K562 (cell line): ENCODE measurements around the gene SH3D21. TPM values are rescaled to one million over a fixed set of nuclear protein-coding genes. Genes with fewer than 3 reads are reported as not detected.

Experiments
- ATAC-seq: fragments of 200-7000 bp; cut with Tn5 transposase; 3 replicates; pipeline ENCODE4 v1.9.1; 2020; ENCODE audit warnings: moderate library complexity
- BruUV-seq: library from RNA; stranded (reverse); fragments of 400-500 nt; replicated peaks from 2 replicates; lab custom pipeline; 2021; lab: Mats Ljungman, UMichigan
- CTCF ChIA-PET: fragments of 300-600 bp; formaldehyde crosslinking; extraction: SDS; loops from one replicate; lab custom pipeline; 2021; ENCODE audit warnings: low intra/inter-chr PET ratio; lab: Yijun Ruan, JAX
- POLR2A ChIA-PET: fragments of 300-600, 350-650 bp; sonication (Branson Sonifier 250); formaldehyde crosslinking; extraction: SDS; loops from one replicate; lab custom pipeline; 2021; ENCODE audit warnings: antibody characterized with exemption, inconsistent platforms; lab: Yijun Ruan, JAX
- DNase-seq, 4 experiments: peaks; one replicate each; pipeline versions ENCODE4 v3.0.0 to v3.0.0-alpha.2; 2011 to 2018; ENCODE audit warnings: low spot score in 3 of 4, mixed read lengths in 3 of 4; ENCODE audit errors: extremely low read depth in 1 of 4
- FAIRE-seq: peaks from 2 replicates; lab custom pipeline; 2011; peaks lifted over from hg19 to GRCh38; lab: Jason Lieb, UNC
- H2AFZ ChIP-seq: 2 replicates; pipeline ENCODE4 v1.6.0; 2011; ENCODE audit warnings: low read depth, low read length, control low read depth, inconsistent platforms
- H3K27ac ChIP-seq: fragments of 200-600 bp; 3 replicates; pipeline ENCODE4 v1.8.0; 2011; ENCODE audit warnings: low read depth, mild to moderate bottlenecking, control low read depth, inconsistent platforms, low read length, moderate library complexity, mixed read lengths; ENCODE audit errors: extremely low read depth
- H3K27me3 ChIP-seq, 2 experiments: fragments of 300-600 bp in 1 of 2; 2 replicates in 1 of 2; 3 replicates in 1 of 2; pipeline versions ENCODE4 v1.6.0 to v1.8.0; 2011; ENCODE audit warnings: inconsistent platforms in 2 of 2, low read length in 2 of 2, mild to moderate bottlenecking in 1 of 2, mixed read lengths in 1 of 2, moderate library complexity in 1 of 2; ENCODE audit not compliant: control insufficient read depth in 2 of 2, insufficient read depth in 2 of 2
- H3K36me3 ChIP-seq: fragments of 300-600 bp; 3 replicates; pipeline ENCODE4 v1.8.0; 2011; ENCODE audit warnings: mild to moderate bottlenecking, low read length, inconsistent platforms; ENCODE audit not compliant: control insufficient read depth, insufficient read depth
- H3K4me1 ChIP-seq, 2 experiments: fragments of 200-600 bp in 1 of 2; replicated peaks in 1 of 2; 2 replicates in 1 of 2; 3 replicates in 1 of 2; pipeline versions ENCODE4 v1.5.1 to v1.8.0; 2011; ENCODE audit warnings: inconsistent platforms in 2 of 2, low read length in 2 of 2, mild to moderate bottlenecking in 1 of 2, mixed read lengths in 1 of 2, moderate library complexity in 1 of 2; ENCODE audit not compliant: control insufficient read depth in 2 of 2, insufficient read depth in 2 of 2
- H3K4me2 ChIP-seq: 2 replicates; pipeline ENCODE4 v1.6.1; 2011; ENCODE audit warnings: low read length, control low read depth, inconsistent platforms, mixed read lengths; ENCODE audit not compliant: insufficient read depth
- H3K4me3 ChIP-seq: fragments of 200-600 bp; sonication (generic), shearing (Covaris generic); 2 replicates; pipeline ENCODE4 v1.5.1; 2016; ENCODE audit warnings: control low read depth, inconsistent platforms
- H3K79me2 ChIP-seq: fragments of 200-600 bp; 3 replicates; pipeline ENCODE4 v1.8.0; 2011; ENCODE audit warnings: low read length, inconsistent platforms; ENCODE audit not compliant: control insufficient read depth, insufficient read depth
- H3K9ac ChIP-seq, 2 experiments: 2 replicates each; pipeline versions ENCODE4 v1.6.0 to v1.6.1; 2011; ENCODE audit warnings: low read depth in 2 of 2, low read length in 2 of 2, control low read depth in 1 of 2, inconsistent platforms in 1 of 2, mild to moderate bottlenecking in 1 of 2, mixed read lengths in 1 of 2; ENCODE audit not compliant: insufficient read depth in 1 of 2
- H3K9me1 ChIP-seq: one replicate; pipeline ENCODE4 v1.6.0; 2011; ENCODE audit warnings: inconsistent platforms, mild to moderate bottlenecking, low read length, moderate library complexity; ENCODE audit not compliant: control insufficient read depth, insufficient read depth
- H3K9me3 ChIP-seq: replicated peaks from 2 replicates; pipeline ENCODE4 v1.5.1; 2011; ENCODE audit warnings: low read depth, low read length, inconsistent platforms; ENCODE audit not compliant: control insufficient read depth, insufficient read depth
- H4K20me1 ChIP-seq: replicated peaks from 2 replicates; pipeline ENCODE4 v1.6.1; 2011; ENCODE audit warnings: low read length, inconsistent platforms, mixed read lengths; ENCODE audit not compliant: control insufficient read depth, insufficient read depth
- EZH2 ChIP-seq: IDR thresholded peaks from 2 replicates; pipeline ENCODE4 v1.6.1; 2012; ENCODE audit warnings: low read depth, mild to moderate bottlenecking, inconsistent platforms, low read length, borderline replicate concordance
- GTF2E2 ChIP-seq: fragments of 200-800 bp; sonication (Bioruptor generic); IDR thresholded peaks from 2 replicates; pipeline ENCODE4 v1.6.1; 2016; ENCODE audit warnings: missing genetic modification characterization, missing compliant biosample characterization
- MAZ ChIP-seq, 2 experiments: fragments of 450-650 bp in 1 of 2; sonication (generic) in 1 of 2; formaldehyde crosslinking; IDR thresholded peaks in 1 of 2; conservative IDR thresholded peaks in 1 of 2; 2 replicates each; pipeline versions ENCODE4 v1.4.0 to v1.5.0; 2020; ENCODE audit warnings: mild to moderate bottlenecking in 1 of 2, missing genetic modification reagents in 1 of 2
- NCOA2 ChIP-seq, 2 experiments: fragments of 450-650 bp; IDR thresholded peaks; 2 replicates each; pipeline ENCODE4 v1.6.1; 2018; ENCODE audit warnings: mild to moderate bottlenecking in 2 of 2, moderate library complexity in 1 of 2; ENCODE audit not compliant: partially characterized antibody in 2 of 2
- U2AF1 ChIP-seq: fragments of 200-400 bp; formaldehyde crosslinking; optimal IDR thresholded peaks from 2 replicates; pipeline ENCODE3; 2017; ENCODE audit warnings: mild to moderate bottlenecking, low read depth, low read length, moderate library complexity
- WHSC1 ChIP-seq: IDR thresholded peaks from one replicate; pipeline ENCODE4 v1.6.1; 2012; ENCODE audit warnings: low read length, control low read depth, inconsistent platforms
- ZNF140 ChIP-seq: fragments of 250-450 bp; sonication (Bioruptor Pico); IDR thresholded peaks from 2 replicates; pipeline ENCODE4 v1.8.0; 2021; ENCODE audit warnings: moderate library complexity, mild to moderate bottlenecking, inconsistent platforms
- ZNF318 ChIP-seq, 2 experiments: fragments of 450-650 bp; IDR thresholded peaks; 2 replicates each; pipeline ENCODE4 v1.6.1; 2016; ENCODE audit warnings: mild to moderate bottlenecking in 2 of 2, borderline replicate concordance in 1 of 2, low read depth in 1 of 2, moderate library complexity in 1 of 2
- ZNF778 ChIP-seq: fragments of 450-650 bp; formaldehyde crosslinking; IDR thresholded peaks from 2 replicates; pipeline ENCODE4 v1.4.0; 2020; ENCODE audit warnings: mild to moderate bottlenecking, moderate library complexity
- WGBS: fragments of 100-300 bp; shearing (Covaris generic); methylation state at CpG from one replicate; pipeline ENCODE4 v1.1.6; 2016; ENCODE audit warnings: low coverage, mixed read lengths; ENCODE audit not compliant: insufficient coverage; ENCODE audit errors: missing lambda C conversion rate; 5-methylcytosine and 5-hydroxymethylcytosine counted together
- in situ Hi-C: fragments of 300-500 bp; cut with MboI; formaldehyde crosslinking; loops from 4 replicates; pipeline ENCODE4 v1.15.0; 2018; ENCODE audit warnings: inconsistent platforms, mixed read lengths
- intact Hi-C: fragments of 100-400 bp; cut with micrococcal nuclease; formaldehyde crosslinking; loops from 2 replicates; pipeline ENCODE4 v1.14.2; 2022
- polyA plus RNA-seq, 8 experiments: library from polyadenylated mRNA; depleted of rRNA in 4 of 8; stranded (reverse) in 5 of 8; unstranded in 3 of 8; fragments of >200 nt; fragmentation: Nextera tagmentation in 2 of 8; fragmentation: Illumina TruSeq in 1 of 8; extraction: Ambion mirVana in 2 of 8; extraction: Trizol in 1 of 8; gene quantifications; 2 replicates each; pipeline versions ENCODE4 v1.2.1 to v1.2.3, GENCODE V29; 2011 to 2014; ENCODE audit warnings: inconsistent platforms in 1 of 8, missing spikeins in 1 of 8
- total RNA-seq, 7 experiments: library from RNA; depleted of rRNA in 6 of 7; stranded (reverse); fragments of >200 nt in 6 of 7; fragmentation: Illumina TruSeq in 2 of 7; extraction: Trizol in 2 of 7; gene quantifications; 2 replicates each; pipeline versions ENCODE4 v1.2.1 to v1.2.3, GENCODE V29; 2011 to 2021; ENCODE audit warnings: low replicate concordance in 1 of 7

Gene SH3D21
- total and polyA plus RNA-seq, 9 of the 15 experiments (the other 6 are each of a cell fraction or from before 2014, with no cell fraction given) = 0.01 to 4.7 (median 1.8) TPM

- WGBS = 89% methylated on average over 2 of the region's 2 CpGs
- no peaks in the 10 kb centered on the region for H3K9me3 ChIP-seq
- H3K36me3 ChIP-seq = peaks cover 94% of the 10 kb centered on the region
Observed at GRCh38 chr1:36295390-36295789, 10.8 kb upstream of the SH3D21 start.

GRCh38 chr1:36297062-36297461 lies 9.1 kb upstream of the SH3D21 start:
- Histone ChIP-seq H3K4me3 (no peak overlapping the region), H3K79me2 (no peaks in the 10 kb centered on the region), H2AFZ (no peak overlapping the region), H3K9ac (no peak overlapping the region), H4K20me1 (0 out of 2 replicates have a peak, but pooled peaks cover 4% of the 10 kb centered on the region), H3K4me1 (no peaks in the 10 kb centered on the region), H3K4me2 (no peak overlapping the region), H3K27me3 (no peaks in the 10 kb centered on the region), H3K36me3 (peaks cover 94% of the 10 kb centered on the region), H3K27ac (no peak overlapping the region), H3K9me1 (no peaks in the 10 kb centered on the region), H3K9me3 (no peaks in the 10 kb centered on the region)
- 83% methylated on average over 2 of the region's 2 CpGs for WGBS
- no TSS peak for BruUV-seq
- ChIA-PET CTCF (interaction anchor here (0.5 kb wide), 1 partner anchor 102 kb away, joined by 5 read pairs; no protein-coding TSS in a partner anchor), POLR2A (interaction anchor here (0.7 kb wide), 1 partner anchor 9 kb away, joined by 3 read pairs; the partner anchor contains the start of gene SH3D21)
- in situ Hi-C loops (no loop called here), intact Hi-C loops (no loop called here)
- DNase-seq = no peak
- ATAC-seq = no peak
- no peak for FAIRE-seq
- TF ChIP-seq ZNF318 (IDR thresholded peaks at IDR 0.05; ENCODE audit: borderline replicate concordance in 1 of 2, low read depth in 1 of 2) = no peak
- TF ChIP-seq ZNF778 = no peak
- TF ChIP-seq NCOA2 (IDR thresholded peaks at IDR 0.05; ENCODE audit: partially characterized antibody in 2 of 2) = no peak
- no peak for TF ChIP-seq GTF2E2 (tag)
- TF ChIP-seq EZH2 = no peak
- no peak for TF ChIP-seq U2AF1

More at GRCh38 chr1:36295390-36295789, 10.8 kb upstream of the SH3D21 start:
- ATAC-seq = no peak
- Histone ChIP-seq H4K20me1 (0 out of 2 replicates have a peak, but pooled peaks cover 4% of the 10 kb centered on the region), H3K4me2 (no peak overlapping the region), H3K27ac (no peak overlapping the region), H3K9ac (no peak overlapping the region)
- TF ChIP-seq MAZ (CRISPR knock-in tag; conservative IDR thresholded peaks at IDR 0.05 in 1 of 2, IDR thresholded peaks at IDR 0.05 in 1 of 2) (no peak), ZNF140 (no peak), WHSC1 (no peak)
- TF ChIP-seq, all 486 proteins: peak for 0
- no peaks in the 10 kb centered on the region; the same call in 2 of the 3 replicates for H3K79me2 ChIP-seq
- H3K4me3 ChIP-seq = no peak overlapping the region
- FAIRE-seq = no peak
- CTCF ChIA-PET = no interaction called here
- H3K27me3 ChIP-seq = no peaks in the 10 kb centered on the region
- H2AFZ ChIP-seq = no peak overlapping the region
- intact Hi-C loops (no loop called here), in situ Hi-C loops (no loop called here)
- H3K4me1 ChIP-seq = no peaks in the 10 kb centered on the region
- no peaks in the 10 kb centered on the region for H3K9me1 ChIP-seq
- BruUV-seq = no TSS peak
- POLR2A ChIA-PET = no interaction called here
- DNase-seq = no peak
